HG03575 (cell line): ENCODE data around the gene GRB2.
"Not testable (repeated sequence)": the region's sequence is repeated elsewhere in the genome, so short reads cannot be mapped to it uniquely, and the experiment has no call there.

Source experiments
- ATAC-seq: cut with Tn5 transposase; IDR thresholded peaks from one replicate; pipeline ENCODE4 v1.9.1; 2021; ENCODE audit not compliant: unreplicated experiment, insufficient number of reproducible peaks, low FRiP score; ENCODE audit errors: extremely low read depth

Gene GRB2

DNA sequence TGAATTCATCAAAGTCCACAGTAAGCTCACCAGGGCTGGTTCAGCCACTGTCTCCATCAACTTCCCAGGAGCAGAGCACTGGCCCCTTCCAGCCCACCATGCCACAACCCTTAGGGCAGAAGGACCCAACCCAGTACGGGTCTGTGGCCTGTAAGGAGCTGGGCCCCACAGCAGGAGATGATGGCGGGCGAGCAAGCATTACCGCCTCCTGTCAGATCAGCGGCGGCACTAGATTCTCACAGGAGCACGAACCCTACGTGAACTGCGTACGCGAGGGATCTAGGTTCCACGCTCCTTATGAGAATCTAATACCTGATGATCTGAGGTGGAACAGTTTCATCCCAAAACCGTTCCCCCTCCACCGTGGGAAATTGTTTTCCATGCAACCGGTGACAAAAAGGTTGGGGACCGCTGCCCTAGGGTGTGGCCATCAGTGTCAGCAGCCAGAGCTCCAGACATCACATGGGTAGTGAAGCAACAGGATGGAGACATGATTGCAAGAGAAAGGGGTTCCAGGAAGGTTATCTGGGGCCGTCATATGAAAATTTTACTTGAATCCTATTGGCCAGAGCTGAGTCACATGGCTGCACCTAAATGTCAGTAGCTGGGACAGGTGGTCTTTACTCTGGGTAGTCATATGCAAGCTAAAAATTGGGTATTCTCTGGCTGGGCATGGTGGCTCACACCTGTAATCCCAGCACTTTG is 103.8 kb downstream of the GRB2 start:
- ATAC-seq = no peak

DNA sequence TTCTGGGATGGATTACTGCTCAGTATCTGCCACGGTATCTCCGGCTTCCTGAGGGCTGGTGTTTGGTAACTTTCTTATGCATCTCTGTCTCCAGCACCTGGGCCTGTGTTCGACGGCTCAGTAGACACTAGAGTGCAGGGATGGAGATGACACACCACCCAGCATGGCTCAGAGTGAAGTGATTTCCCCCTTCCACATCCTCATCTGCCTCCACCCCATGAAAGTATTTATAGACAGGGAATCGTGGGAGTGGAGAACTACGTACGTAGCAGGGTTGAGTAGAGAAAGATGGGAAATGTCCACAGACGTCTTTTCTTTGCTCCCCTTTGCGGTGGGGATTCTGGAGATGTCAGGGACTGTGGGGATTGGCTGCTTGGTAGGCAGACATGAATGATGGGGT is 104.4 kb downstream of the GRB2 start:
- ATAC-seq = no peak

DNA sequence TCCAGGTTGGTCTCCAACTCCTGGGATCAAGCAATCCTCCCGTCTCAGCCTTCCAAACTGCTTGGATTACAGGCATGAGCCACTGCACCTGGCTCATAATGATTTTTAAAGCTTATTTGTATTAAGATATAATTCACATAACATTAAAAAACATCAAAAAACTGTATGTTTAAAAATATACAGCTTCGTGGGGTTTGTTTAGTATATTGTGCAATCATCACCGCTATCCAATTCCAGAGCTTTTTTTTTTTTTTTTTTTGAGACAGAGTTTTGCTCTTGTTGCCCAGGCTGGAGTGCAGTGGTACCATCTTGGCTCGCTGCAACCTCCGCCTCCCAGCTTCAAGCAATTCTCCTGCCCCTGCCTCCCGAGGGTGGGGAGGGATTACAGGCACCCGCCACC is 105.2 kb downstream of the GRB2 start:
- ATAC-seq = no peak

DNA sequence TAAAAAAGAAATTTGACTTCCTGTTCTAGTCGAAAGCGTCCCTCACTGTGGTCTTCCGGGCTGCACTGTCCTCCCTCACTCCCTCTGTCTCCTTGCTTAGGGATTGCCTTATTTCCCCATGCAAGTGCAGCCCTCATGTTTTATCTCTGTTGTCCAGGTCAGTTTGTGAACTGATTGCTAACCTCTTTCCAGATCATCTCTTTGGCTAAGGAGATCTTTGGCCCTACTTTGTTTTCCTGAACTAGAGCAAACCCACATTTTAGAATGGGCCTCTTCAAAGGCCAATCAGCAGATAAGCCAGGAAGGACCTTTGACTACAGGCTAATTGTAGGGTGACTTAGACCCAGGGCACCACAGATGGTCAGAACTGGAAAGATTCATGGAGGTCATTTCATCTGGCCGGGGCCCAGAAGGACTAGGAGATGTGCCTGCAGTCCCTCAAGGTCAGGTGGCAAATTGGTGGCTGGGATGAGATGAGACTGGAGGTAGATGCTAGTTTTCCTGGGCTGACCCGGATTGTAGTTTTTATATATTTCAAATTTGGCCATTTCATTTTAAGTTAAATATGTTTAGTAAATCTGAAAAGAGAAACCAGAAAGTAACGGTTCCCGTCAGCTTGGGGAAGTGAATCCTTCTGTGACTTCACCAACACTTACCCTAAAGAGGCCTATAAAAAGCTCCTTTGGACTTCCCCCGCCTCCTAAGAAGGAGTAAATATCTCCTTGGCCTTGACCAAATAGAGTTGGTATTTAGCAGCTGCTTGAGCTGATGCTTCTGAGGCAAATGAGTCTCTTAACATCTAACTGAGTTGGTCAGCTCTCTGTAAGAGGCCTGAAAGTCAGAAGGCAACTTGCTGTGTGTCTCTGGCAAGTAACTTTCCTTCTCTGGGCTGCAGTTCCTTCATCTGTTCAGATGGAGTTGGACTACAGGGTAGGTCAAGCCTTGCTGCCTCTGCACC is 110.0 kb downstream of the GRB2 start:
- peak; percentile 47 for ATAC-seq

DNA sequence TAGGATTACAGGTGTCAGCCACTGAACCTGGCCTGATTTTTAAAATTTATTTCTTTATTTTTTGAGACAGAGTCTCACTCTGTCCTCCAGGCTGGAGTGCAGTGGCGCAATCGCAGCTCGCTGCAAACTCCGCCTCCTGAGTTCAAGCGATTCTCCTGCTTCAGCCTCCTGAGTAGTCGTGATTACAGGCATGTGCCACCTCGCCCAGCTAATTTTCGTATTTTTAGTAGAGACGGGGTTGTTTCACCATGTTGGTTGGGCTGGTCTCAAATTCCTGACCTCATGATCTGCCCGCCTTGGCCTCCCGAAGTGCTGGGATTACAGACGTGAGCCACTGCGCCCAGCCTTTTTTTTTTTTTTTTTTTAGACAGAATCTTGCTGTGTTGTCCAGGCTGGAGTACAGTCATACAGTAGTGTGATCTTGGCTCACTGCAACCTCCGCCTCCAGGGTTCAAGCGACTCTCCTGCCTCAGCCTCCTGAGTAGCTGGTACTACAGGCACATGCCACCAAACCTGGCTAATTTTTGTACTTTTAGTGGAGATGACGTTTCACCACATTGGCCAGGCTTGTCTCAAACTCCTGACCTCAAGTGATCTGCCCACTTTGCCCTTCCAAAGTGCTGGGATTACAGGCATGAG is 112.5 kb downstream of the GRB2 start:
- not testable (repeated sequence) for ATAC-seq

DNA sequence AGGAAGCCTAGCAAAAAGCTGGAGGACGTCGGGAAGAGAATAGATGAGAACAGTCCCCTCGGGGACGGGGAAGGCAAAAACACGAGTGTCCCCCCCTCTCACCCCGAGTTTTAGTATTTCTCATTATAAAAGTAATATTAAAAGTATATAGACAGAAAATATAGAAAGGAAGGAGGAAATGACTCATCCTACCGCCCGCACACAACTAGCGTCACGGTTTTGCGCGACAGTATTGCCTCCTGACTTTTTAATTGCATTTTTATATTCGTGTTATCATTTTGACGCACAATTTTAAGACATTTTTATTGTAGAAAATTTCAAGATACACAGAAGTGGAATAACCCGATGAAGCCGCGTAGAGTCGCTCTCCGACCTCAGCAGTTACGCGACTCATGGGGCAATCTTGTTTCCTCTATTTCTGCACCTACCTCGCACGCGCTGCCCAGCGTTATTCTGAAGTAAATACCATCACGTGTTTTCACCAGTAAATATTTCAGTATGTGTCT is 115.6 kb downstream of the GRB2 start:
- no peak for ATAC-seq

DNA sequence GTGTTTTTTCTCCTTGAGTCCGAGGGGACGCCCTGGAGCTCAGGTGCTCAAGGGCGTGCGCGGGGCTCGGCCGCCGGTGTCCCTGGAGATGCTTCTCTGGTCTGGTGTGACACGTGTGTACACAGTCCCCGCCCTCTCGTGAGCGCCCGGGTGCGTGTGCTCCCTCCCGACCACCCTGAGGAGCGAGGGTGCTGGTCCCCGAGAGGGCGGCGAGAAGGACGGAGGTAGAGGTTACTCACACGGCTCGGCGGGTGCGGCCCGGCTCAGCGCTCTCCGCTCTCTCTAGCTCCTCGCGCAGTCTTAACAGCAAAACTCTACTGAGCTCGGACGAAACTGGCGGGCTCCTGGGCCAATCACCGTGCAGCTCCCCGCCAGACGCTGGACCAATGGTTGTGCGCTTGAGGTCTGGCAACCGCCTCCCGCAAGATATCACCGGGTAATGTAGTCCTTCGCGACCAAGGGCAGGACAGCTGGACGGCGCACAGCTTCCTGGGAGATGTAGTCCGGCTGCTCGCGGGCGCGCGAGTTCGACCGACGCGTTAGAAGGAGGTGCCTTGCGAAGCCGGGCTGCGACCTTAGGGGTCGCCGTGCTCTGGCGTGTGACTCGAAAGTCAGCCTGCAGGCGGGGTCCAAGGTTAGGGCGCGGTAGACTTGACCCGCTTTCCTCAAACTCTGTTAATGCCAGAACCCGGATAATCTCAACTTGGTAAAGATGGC is 116.2 kb downstream of the GRB2 start, which contains the start of gene SLC25A19:
Gene SLC25A19 (minus strand): TSS at position 319 of the 717 bp plus-strand sequence. CDS start 2,669 bp downstream, outside the sequence.
- ATAC-seq = peak; percentile 55

DNA sequence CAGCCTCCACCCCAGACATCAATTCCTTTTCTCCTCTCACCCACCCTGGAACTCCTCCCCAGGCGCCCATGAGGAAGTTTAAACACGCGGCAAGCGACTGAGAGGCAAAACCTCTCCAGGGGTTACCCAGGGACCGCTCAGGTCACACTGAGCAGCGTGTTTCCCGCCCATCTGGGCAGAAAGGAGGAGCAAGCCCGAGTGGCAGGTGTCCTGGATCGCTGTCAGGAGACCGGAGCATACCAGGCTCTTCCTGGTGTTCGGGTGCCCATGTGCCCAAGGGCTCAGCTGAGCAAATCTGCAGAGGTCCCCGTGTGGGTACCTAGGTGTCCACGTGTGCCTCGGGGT is 116.7 kb downstream of the GRB2 start:
- ATAC-seq = no peak

DNA sequence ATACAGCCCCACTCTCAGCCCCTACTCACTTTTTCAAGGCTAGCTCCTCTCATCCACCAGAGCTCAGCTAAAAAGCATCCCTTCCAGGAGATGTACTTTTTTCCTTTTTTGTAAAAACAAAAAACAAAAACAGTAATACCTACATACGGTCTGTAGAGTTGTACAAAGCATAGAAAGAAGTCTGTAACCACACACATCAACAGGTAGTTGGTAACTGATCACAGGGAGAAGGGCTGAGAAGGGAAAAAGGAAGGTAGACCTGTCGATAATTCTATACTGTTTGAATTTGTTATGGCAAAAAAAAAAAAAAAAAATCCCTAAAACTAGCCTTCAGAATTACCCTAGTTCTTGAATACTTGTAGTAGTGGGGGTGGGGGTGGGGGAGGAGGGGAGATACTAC is 117.1 kb downstream of the GRB2 start:
- no peak for ATAC-seq

DNA sequence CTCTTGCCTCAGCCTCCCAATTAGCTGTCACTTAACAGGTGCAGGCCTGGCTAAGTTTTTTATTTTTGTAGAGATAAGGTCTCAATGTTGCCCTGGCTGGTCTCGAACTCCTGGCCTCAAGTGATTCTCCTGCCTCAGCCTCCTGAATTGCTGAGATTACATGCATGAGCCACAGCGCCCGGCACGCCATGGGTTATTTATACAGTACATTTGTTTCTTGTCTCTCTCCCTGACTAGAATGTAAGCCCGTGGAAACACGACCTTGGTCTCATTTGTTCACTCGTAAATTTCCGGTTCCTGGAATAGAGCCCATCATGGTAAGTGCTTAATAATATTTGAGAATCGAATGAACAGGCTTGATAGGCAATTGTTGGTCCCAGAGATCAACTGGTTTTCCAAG is 118.3 kb downstream of the GRB2 start:
- no peak for ATAC-seq

DNA sequence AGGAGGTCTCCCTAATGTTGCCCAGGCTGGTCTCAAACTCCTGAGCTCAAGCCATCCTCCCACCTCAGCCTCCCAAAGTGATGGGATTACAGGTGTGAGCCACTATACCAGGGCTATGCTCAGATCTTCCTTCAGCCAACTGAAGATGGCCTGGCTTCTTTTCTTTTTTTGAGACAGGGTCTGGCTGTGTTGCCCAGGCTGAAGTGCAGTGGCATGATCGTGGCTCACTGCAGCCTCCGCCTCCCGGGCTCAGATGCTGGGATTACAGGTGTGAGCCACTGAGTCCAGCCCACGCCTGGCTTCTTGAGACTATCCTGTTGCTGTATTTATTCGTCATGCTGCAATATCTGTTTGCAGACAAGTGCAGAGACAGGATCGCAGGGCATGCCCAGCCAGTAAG is 120.4 kb downstream of the GRB2 start:
- ATAC-seq = no peak

DNA sequence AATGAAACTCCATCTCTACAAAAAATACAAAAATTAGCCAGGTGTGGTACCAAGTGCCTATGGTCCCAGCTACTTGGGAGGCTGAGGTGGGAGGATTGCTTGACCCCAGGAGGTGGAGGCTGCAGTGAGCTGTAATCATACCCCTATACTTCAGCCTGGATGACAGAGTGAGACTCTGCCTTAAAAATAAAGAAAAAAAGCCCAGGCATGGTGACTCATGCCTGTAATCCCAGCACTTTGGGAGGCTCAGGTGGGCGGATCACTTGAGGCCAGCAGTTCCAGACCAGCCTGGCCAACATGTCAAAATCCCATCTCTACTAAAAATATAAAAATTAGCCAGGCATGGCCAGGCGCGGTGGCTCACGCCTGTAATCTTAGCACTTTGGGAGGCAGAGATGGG is 125.3 kb downstream of the GRB2 start:
- not testable (repeated sequence) for ATAC-seq

DNA sequence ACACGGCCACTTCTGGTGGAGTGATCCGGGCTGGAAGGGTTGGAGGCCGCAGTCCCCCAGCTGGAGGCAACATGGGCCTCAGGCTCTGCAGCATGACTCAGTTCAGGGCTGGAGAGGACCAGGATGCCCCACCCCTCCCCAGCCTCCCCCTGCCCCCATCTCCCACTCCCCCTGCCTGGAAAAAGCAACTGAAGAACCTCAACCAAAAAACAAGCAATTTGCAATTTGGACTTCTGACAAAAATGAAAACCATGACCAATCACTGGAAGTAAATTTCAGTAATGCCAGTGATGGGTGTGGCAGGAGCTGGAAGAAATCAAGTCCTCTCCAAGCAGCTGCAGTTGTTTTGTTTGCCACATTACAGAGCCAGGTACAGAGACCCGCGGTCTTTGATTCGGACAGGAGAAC is 127.8 kb downstream of the GRB2 start:
- no peak for ATAC-seq

DNA sequence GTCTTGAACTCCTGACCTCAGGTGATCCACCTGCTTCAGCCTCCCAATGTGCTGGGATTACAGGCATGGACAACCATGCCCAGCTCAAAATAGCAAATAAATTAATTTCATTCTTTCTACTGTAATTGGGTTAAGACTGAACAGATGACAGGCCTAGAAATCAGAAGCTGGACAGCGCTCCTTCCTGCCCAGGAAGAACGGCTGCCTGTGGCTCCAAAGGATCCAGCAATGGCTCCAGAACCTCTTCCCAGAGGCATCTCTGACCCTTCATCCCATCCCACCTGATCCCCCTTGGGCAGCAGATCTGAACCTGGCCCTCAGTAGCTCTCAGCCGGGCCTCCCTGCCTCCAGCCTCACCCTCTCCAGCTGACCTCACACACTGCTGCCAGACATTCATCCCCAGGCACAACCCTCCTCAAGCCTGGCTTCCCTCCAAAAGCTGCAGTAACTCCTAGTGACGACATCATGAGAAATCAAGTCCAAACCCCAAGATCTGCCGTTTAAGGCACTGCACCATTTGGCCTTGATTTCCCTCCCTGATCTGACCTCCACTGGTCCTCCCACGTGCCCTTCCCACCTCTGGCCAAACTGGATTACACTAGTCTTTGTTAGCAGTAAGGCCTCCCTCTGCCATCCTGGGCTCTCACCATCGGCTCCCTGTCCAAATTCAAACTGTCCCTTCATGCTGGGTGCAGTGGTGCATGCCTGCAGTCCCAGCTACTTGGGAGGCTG is 131.3 kb downstream of the GRB2 start:
- ATAC-seq = no peak

DNA sequence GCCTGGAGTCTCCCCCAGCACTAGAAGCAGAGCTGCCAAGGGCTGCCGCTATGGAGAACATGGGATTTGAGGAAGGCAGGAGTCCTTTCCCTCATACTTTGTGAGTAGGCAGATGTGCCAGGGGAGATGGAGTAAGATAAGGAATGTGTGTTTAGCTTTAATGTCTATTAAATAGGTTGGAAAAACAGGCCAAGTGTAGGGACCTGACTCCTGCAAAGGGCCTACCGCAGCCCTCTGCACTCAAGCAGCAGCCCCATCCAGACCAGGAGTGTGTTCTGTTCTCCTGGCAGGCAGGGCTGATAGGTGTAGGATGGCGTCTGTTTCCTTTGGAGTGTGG is 132.7 kb downstream of the GRB2 start:
- no peak for ATAC-seq

DNA sequence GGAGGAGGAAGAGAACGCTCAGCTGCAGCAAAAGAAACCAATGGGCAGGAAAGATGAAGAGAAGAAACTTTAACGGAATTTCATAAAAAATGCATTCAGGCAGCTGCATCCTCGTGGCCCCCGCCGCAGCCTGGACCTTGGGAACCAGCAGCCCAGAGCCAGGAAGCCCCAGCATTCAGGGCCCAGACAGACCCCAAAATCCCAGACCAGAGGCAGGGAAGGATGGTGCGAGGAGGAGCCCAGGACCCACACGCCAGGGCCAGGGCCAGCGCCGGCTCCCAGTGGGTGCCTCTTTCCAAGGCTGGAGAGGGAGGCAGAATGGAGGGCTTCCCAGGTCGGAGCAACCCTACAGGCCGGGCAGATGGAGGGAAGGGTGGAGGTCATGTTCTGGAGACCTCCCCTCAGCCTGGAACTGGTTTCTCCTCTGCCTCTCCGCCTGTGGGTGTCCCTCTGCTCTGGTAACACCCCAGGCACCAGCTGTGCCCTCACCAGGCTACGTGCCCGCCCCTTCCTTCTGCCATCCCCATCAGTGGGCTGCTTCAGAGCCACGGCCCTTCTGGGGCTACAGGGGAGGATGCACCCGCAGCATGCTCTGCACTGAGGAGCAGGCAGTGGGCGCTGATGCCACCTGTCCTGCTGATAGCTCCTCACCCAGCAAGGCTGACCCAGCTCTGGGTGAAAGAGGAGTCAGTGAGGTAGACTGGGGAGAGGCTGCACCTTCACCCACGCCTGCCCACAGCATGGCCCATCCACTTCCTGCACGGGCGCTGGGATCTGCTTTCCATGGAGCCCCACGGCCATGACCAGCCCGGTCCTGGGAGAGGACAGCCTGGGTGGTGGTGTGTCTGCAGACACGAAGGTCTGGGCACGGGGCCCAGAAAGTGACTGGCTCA is 133.3 kb downstream of the GRB2 start:
- ATAC-seq = no peak

DNA sequence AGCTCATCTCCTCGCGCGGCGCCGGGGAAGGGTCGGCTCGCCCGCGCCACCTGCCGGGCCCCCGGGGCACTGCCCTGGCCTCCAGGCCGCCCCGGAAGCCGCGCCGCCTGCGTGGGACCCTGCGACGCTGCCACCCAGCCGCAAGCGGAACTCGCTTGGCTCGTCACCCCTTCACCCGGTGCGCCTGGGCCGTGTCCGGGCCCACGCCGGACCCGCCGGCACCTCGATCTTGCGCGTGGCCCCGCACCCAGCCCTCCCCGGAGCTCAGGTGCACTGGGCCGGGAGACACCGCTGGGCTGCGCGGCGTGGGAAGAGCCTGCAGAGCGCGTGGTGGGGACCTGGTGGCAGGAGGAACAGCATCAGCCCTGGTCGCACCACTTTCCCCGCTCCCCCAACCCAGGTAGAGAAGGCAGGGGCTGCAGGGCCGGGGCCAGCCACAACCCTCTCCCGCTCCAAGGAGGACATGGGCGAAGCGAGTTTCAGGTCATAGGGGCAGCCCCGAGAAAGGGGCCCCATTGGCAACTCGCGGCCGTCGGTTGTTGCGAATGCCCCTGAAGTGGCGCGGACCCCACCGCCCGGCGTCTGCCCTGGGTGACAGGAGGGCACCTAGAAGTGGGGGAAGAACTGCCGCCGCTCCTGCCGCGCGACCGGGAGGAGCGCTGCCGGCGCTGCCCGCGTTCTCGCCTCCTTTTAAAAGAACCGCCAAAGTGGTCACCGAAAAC is 134.1 kb downstream of the GRB2 start:
- ATAC-seq = no peak
